Measurements from ENCODE around the gene NFATC1. TPM values are rescaled to one million over a fixed set of nuclear protein-coding genes. Genes with fewer than 3 reads are reported as not detected.

NFATC1 gene
- total RNA-seq, 1 donor from 2014 or later = 0.53 TPM

DNA sequence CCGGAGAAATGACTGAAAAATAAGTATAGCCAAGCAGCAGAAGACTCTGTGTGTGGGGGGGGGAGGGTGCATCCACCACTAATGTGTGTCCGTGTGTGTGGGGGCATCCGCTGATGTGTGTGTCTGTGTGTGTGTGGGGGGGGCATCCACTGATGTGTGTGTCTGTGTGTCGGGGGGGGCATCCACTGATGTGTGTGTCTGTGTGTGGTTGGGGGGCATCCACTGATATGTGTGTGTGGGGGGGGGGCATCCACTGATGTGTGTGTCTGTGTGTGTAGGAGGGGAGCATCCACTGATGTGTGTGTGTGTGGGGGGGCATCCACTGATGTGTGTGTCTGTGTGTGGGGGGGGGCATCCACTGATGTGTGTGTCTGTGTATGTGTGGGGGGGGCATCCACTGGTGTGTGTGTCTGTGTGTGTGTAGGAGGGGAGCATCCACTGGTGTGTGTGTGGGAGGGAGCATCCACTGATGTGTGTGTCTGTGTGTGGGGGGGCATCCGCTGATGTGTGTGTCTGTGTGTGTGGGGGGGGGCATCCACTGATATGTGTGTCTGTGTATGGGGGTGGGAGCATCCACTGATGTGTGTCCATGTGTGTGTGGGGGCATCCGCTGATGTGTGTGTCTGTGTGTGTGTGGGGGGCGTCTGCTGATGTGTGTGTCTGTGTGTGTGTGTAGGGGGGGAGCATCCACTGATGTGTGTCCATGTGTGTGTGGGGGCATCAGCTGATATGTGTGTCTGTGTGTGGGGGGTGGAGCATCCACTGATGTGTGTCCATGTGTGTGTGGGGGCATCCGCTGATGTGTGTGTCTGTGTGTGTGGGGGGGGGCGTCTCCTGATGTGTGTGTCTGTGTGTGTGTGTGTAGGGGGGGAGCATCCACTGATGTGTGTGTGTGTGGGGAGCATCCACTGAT is 125.0 kb downstream of the NFATC1 start:
- DNase-seq (ENCODE audit: low read depth) (no peak), FAIRE-seq (no peak)
- no peaks in the 10 kb centered on the region for H3K27me3 ChIP-seq (ENCODE audit: control insufficient read depth, insufficient read depth, low read length)
- no peaks in the 10 kb centered on the region for H3K36me3 ChIP-seq (ENCODE audit: control insufficient read depth, insufficient read depth, low read length)
- no peak overlapping the region for H3K4me3 ChIP-seq (ENCODE audit: low read depth, low read length)
- TF ChIP-seq, protein P1, sequence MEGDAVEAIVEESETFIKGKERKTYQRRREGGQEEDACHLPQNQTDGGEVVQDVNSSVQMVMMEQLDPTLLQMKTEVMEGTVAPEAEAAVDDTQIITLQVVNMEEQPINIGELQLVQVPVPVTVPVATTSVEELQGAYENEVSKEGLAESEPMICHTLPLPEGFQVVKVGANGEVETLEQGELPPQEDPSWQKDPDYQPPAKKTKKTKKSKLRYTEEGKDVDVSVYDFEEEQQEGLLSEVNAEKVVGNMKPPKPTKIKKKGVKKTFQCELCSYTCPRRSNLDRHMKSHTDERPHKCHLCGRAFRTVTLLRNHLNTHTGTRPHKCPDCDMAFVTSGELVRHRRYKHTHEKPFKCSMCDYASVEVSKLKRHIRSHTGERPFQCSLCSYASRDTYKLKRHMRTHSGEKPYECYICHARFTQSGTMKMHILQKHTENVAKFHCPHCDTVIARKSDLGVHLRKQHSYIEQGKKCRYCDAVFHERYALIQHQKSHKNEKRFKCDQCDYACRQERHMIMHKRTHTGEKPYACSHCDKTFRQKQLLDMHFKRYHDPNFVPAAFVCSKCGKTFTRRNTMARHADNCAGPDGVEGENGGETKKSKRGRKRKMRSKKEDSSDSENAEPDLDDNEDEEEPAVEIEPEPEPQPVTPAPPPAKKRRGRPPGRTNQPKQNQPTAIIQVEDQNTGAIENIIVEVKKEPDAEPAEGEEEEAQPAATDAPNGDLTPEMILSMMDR (IDR thresholded peaks at IDR 0.05; ENCODE audit: insufficient read depth, low read length, severe bottlenecking) = no peak

DNA sequence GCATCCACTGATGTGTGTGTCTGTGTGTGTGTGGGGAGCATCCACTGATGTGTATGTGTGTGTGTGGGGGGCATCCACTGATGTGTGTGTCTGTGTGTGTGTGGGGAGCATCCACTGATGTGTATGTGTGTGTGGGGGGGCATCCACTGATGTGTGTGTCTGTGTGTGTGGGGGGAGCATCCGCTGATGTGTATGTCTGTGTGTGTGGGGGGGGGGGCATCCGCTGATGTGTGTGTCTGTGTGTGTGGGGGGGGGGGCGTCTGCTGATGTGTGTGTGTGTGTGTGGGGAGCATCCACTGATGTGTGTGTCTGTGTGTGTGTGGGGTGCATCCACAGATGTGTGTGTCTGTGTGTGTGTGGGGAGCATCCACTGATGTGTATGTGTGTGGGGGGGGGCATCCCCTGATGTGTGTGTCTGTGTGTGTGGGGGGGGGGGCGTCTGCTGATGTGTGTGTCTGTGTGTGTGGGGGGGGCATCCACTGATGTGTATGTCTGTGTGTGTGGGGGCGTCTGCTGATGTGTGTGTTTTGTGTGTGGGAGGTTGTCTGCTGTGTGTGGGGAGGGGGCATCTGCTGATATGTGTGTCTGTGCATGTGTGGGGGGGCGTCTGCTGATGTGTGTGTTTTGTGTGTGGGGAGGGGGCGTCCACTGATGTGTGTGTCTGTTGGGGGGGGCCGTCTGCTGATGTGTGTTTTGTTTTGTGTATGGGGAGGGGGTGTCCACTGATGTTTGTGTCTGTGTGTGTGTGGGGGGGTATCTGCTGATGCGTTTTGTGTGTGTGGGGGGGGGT is 125.9 kb downstream of the NFATC1 start:
- Histone ChIP-seq H3K4me3 (ENCODE audit: low read depth, low read length) (no peak overlapping the region), H3K27me3 (ENCODE audit: control insufficient read depth, insufficient read depth, low read length) (no peaks in the 10 kb centered on the region), H3K36me3 (ENCODE audit: control insufficient read depth, insufficient read depth, low read length) (no peaks in the 10 kb centered on the region)
- TF ChIP-seq, protein P1 (IDR thresholded peaks at IDR 0.05; ENCODE audit: insufficient read depth, low read length, severe bottlenecking) = no peak
- DNase-seq (ENCODE audit: low read depth) (no peak), FAIRE-seq (no peak)

DNA sequence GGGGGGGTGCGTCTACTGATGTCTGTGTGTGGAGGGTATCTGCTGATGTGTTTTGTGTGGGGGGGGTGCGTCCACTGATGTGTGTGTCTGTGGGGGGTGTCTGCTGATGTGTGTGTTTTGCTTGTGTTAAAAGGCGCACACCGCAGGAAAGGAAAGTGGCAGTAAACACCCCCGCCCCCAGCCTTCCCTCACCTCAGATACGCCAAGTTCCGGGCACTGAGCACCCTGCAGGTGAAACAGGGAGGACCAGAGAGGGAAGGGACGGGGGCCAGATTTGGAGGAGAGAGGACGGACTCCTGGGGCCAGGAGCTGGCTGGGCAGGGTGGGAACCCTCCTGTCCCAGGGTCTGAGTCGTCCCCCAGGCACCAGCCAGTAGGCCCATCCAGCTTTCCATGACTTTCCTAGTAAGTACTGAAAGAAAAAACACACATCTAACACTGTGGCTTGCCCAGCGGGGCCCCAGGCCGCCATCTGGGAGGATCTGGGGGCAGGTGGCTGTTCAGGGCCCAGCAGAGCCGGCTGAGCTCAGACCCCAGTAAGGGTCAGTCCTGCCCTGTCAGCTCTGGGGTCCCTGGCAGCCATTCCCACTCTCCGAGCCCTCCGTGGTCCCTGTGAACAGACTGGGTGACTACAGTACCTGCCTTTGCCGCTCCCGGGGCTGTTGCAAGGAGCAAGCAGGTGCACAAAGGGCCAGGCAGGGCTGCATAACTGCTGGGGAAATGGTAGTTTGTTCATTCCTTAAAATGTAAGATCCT is 126.9 kb downstream of the NFATC1 start:
- no peaks in the 10 kb centered on the region for H3K36me3 ChIP-seq (ENCODE audit: control insufficient read depth, insufficient read depth, low read length)
- FAIRE-seq (no peak), DNase-seq (ENCODE audit: low read depth) (no peak)

DNA sequence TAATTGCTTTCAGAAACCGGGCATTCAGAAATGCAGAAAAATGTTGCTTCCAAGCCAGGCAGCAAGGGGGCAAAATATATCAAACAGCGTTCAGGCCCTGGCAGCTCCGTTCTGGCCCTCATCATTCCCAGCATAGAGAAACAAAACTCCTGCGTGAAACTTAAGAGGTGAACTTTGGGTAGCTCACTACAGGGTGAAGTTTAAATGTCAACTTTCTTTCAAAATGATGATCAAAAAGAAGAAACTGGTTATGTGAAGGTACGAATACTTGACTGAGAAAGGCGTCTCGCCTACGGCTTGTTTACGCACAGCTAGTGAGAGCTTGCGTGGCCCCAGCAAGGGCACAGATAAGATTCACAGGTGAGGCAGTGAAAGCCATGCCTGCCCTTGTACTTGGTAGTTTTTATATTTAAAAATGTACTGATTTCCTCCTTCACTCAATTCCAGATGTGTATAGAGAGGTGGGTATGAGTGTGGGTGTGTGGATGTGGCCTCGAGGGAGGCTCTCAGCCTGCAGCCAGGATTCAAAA is 127.5 kb downstream of the NFATC1 start:
- no peak for FAIRE-seq
- TF ChIP-seq, protein P1 (IDR thresholded peaks at IDR 0.05; ENCODE audit: insufficient read depth, low read length, severe bottlenecking) = no peak
- no peak overlapping the region for H3K4me3 ChIP-seq (ENCODE audit: low read depth, low read length)

More for the DNA sequence above, 126.9 kb downstream of the NFATC1 start:
- TF ChIP-seq, protein P1 (IDR thresholded peaks at IDR 0.05; ENCODE audit: insufficient read depth, low read length, severe bottlenecking) = no peak
- Histone ChIP-seq H3K27me3 (ENCODE audit: control insufficient read depth, insufficient read depth, low read length) (no peaks in the 10 kb centered on the region), H3K4me3 (ENCODE audit: low read depth, low read length) (no peak overlapping the region)

DNA sequence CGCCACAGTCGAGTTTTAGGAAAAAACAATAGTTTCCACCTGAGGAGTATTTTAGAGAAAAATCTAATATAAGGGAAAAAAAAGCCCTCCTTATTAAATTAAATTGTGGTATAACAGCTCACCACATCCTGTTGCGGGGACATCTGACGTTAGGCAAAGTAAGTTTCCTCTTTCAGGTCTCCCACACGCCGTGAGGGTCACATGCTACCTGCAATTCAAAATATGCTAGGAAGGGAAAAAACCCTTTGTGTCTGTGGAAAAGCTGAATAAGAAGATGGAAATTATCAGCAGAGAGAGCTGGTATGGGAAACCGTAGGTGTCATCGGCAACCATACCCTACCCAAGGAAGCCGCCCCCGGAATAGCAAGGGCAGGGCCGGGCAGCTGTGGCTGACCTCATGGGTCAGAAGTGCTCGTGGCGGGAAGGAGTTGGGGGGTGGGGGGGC is 128.0 kb downstream of the NFATC1 start:
- H3K4me3 ChIP-seq (ENCODE audit: low read depth, low read length) = no peak overlapping the region
- FAIRE-seq (no peak), DNase-seq (ENCODE audit: low read depth) (no peak)

More for the DNA sequence above, 127.5 kb downstream of the NFATC1 start:
- Histone ChIP-seq H3K36me3 (ENCODE audit: control insufficient read depth, insufficient read depth, low read length) (no peaks in the 10 kb centered on the region), H3K27me3 (ENCODE audit: control insufficient read depth, insufficient read depth, low read length) (no peaks in the 10 kb centered on the region)
- DNase-seq (ENCODE audit: low read depth) = no peak

More for the DNA sequence above, 128.0 kb downstream of the NFATC1 start:
- Histone ChIP-seq H3K36me3 (ENCODE audit: control insufficient read depth, insufficient read depth, low read length) (no peaks in the 10 kb centered on the region), H3K27me3 (ENCODE audit: control insufficient read depth, insufficient read depth, low read length) (no peaks in the 10 kb centered on the region)
- TF ChIP-seq, protein P1 (IDR thresholded peaks at IDR 0.05; ENCODE audit: insufficient read depth, low read length, severe bottlenecking) = no peak
